ENCODE measurements around the gene B3GNT5. TPM values are rescaled to one million over a fixed set of nuclear protein-coding genes. Genes with fewer than 3 reads are reported as not detected.

The B3GNT5 gene
- total RNA-seq, 2 experiments from 2014 or later: 0.60 to 0.73 TPM

- Histone ChIP-seq H3K27ac (ENCODE audit: low read depth in 1 of 2, low read length in 2 of 2) (no peak overlapping the region), H3K36me3 (ENCODE audit: insufficient read depth, low read length) (no peaks in the 10 kb centered on the region), H3K9me3 (ENCODE audit: control insufficient read depth in 1 of 2, insufficient read depth in 1 of 2, low read length in 2 of 2) (no peaks in the 10 kb centered on the region), H3K4me3 (ENCODE audit: low read length) (no peak overlapping the region), H3K4me1 (ENCODE audit: insufficient read depth, low read length) (no peaks in the 10 kb centered on the region), H3K27me3 (ENCODE audit: control insufficient read depth in 1 of 2, insufficient read depth in 2 of 2, low read length in 2 of 2) (no peaks in the 10 kb centered on the region)
- H3K36me3 Mint-ChIP-seq (ENCODE audit: low read depth): no peaks in the 10 kb centered on the region
- ChIA-PET CTCF (no interaction called here), POLR2A (no interaction called here)
- no peak for ATAC-seq (ENCODE audit: poor library complexity)
- peaks cover 6% of the 10 kb centered on the region for H3K27me3 Mint-ChIP-seq
- TF ChIP-seq CTCF (IDR thresholded peaks at IDR 0.05): no peak
- no peaks in the 10 kb centered on the region for H3K4me1 Mint-ChIP-seq (ENCODE audit: low read depth)
- intact Hi-C loops (cut with DNase I, micrococcal nuclease): no loop called here
- no peaks in the 10 kb centered on the region for H3K9me3 Mint-ChIP-seq
- H3K27ac Mint-ChIP-seq: no peak overlapping the region
- DNase-seq: no peak
- no peak overlapping the region for H3K4me3 Mint-ChIP-seq
These were observed 39.4 kb upstream of the B3GNT5 start for GRCh38 chr3:183213415-183214276.

GRCh38 chr3:183214277-183214612 lies 38.8 kb upstream of the B3GNT5 start:
- H3K9me3 ChIP-seq (ENCODE audit: control insufficient read depth in 1 of 2, insufficient read depth in 1 of 2, low read length in 2 of 2): no peaks in the 10 kb centered on the region
- intact Hi-C loops (cut with DNase I, micrococcal nuclease): no loop called here
- no peak for DNase-seq
- H3K4me3 ChIP-seq (ENCODE audit: low read length): no peak overlapping the region
- H3K4me3 Mint-ChIP-seq: no peak overlapping the region
- ChIA-PET POLR2A (no interaction called here), CTCF (no interaction called here)
- no peaks in the 10 kb centered on the region for H3K36me3 ChIP-seq (ENCODE audit: insufficient read depth, low read length)
- no peaks in the 10 kb centered on the region for H3K9me3 Mint-ChIP-seq
- no peaks in the 10 kb centered on the region for H3K27me3 ChIP-seq (ENCODE audit: control insufficient read depth in 1 of 2, insufficient read depth in 2 of 2, low read length in 2 of 2)
- H3K27ac ChIP-seq (ENCODE audit: low read depth in 1 of 2, low read length in 2 of 2): no peak overlapping the region
- ATAC-seq (ENCODE audit: poor library complexity): no peak
- H3K4me1 ChIP-seq (ENCODE audit: insufficient read depth, low read length): no peaks in the 10 kb centered on the region
- peaks cover 6% of the 10 kb centered on the region for H3K27me3 Mint-ChIP-seq
- H3K36me3 Mint-ChIP-seq (ENCODE audit: low read depth): no peaks in the 10 kb centered on the region
- TF ChIP-seq CTCF (IDR thresholded peaks at IDR 0.05): no peak
- no peak overlapping the region for H3K27ac Mint-ChIP-seq
- H3K4me1 Mint-ChIP-seq (ENCODE audit: low read depth): no peaks in the 10 kb centered on the region

GRCh38 chr3:183215591-183216202 lies 37.4 kb upstream of the B3GNT5 start:
- H3K27me3 ChIP-seq (ENCODE audit: control insufficient read depth in 1 of 2, insufficient read depth in 2 of 2, low read length in 2 of 2): no peaks in the 10 kb centered on the region
- Mint-ChIP-seq H3K4me3 (no peak overlapping the region), H3K27ac (no peak overlapping the region), H3K9me3 (no peaks in the 10 kb centered on the region), H3K27me3 (peaks cover 6% of the 10 kb centered on the region), H3K4me1 (ENCODE audit: low read depth) (no peaks in the 10 kb centered on the region), H3K36me3 (ENCODE audit: low read depth) (no peaks in the 10 kb centered on the region)
- DNase-seq (no peak), ATAC-seq (ENCODE audit: poor library complexity) (no peak)
- CTCF ChIA-PET: no interaction called here
- TF ChIP-seq CTCF (IDR thresholded peaks at IDR 0.05): no peak
- intact Hi-C loops (cut with DNase I, micrococcal nuclease): no loop called here
- H3K4me1 ChIP-seq (ENCODE audit: insufficient read depth, low read length): no peaks in the 10 kb centered on the region
- no peaks in the 10 kb centered on the region for H3K9me3 ChIP-seq (ENCODE audit: control insufficient read depth in 1 of 2, insufficient read depth in 1 of 2, low read length in 2 of 2)
- H3K4me3 ChIP-seq (ENCODE audit: low read length): no peak overlapping the region
- H3K36me3 ChIP-seq (ENCODE audit: insufficient read depth, low read length): no peaks in the 10 kb centered on the region
- no peak overlapping the region for H3K27ac ChIP-seq (ENCODE audit: low read depth in 1 of 2, low read length in 2 of 2)
- POLR2A ChIA-PET: interaction anchor here (0.7 kb wide), 1 partner anchor 38 kb away, joined by 4 read pairs; no protein-coding TSS in a partner anchor
